T-helper 2 cell treated with Interferon-gamma antibody and Interleukin-4, amounts not matched to agents 5 μg/mL and 100 μg/mL, for 36 hours (primary cell): ENCODE data around the gene MXI1.
"Not testable (repeated sequence)": the region's sequence is repeated elsewhere in the genome, so short reads cannot be mapped to it uniquely, and the experiment has no call there.

Experiments used
- DNase-seq: peaks from one replicate; pipeline ENCODE4 v3.0.0; 2021; ENCODE audit warnings: low spot score
- H3K27ac Mint-ChIP-seq: one replicate; pipeline ENCODE4 v1.8.0; 2021; ENCODE audit warnings: mild to moderate bottlenecking, mixed read lengths
- H3K27me3 Mint-ChIP-seq: one replicate; pipeline ENCODE4 v1.8.0; 2021; ENCODE audit warnings: low read depth, mixed read lengths
- H3K36me3 Mint-ChIP-seq: one replicate; pipeline ENCODE4 v1.8.0; 2021; ENCODE audit warnings: low read depth, mixed read lengths
- H3K4me1 Mint-ChIP-seq: one replicate; pipeline ENCODE4 v1.8.0; 2021; ENCODE audit warnings: low read depth, mixed read lengths
- H3K4me3 Mint-ChIP-seq: one replicate; pipeline ENCODE4 v1.8.0; 2022; ENCODE audit warnings: mild to moderate bottlenecking, moderate library complexity, mixed read lengths
- H3K9me3 Mint-ChIP-seq: one replicate; pipeline ENCODE4 v1.8.0; 2021; ENCODE audit warnings: mixed read lengths

The MXI1 gene

GRCh38 chr10:110225756-110226542 lies 18.5 kb downstream of the MXI1 start:
- H3K36me3 Mint-ChIP-seq = peaks cover 10% of the 10 kb centered on the region
- H3K27ac Mint-ChIP-seq = peak overlapping the region; percentile 95
- DNase-seq = peak; percentile 83
- H3K27me3 Mint-ChIP-seq = peaks cover 18% of the 10 kb centered on the region
- peaks cover 34% of the 10 kb centered on the region for H3K4me1 Mint-ChIP-seq
- H3K9me3 Mint-ChIP-seq = no peaks in the 10 kb centered on the region
- H3K4me3 Mint-ChIP-seq = peak overlapping the region; percentile 95

- peaks cover 30% of the 10 kb centered on the region for H3K4me1 Mint-ChIP-seq
- DNase-seq = peak; percentile 73
- H3K9me3 Mint-ChIP-seq = no peaks in the 10 kb centered on the region
- H3K4me3 Mint-ChIP-seq = peak overlapping the region; percentile 95
- H3K27ac Mint-ChIP-seq = peak overlapping the region; percentile 95
- H3K36me3 Mint-ChIP-seq = peaks cover 10% of the 10 kb centered on the region
- H3K27me3 Mint-ChIP-seq = peaks cover 18% of the 10 kb centered on the region
These were observed 19.1 kb downstream of the MXI1 start for GRCh38 chr10:110226543-110226925.

- peak overlapping the region; percentile 95 for H3K27ac Mint-ChIP-seq
- no peaks in the 10 kb centered on the region for H3K9me3 Mint-ChIP-seq
- DNase-seq = peak; percentile 39
- peaks cover 22% of the 10 kb centered on the region for H3K27me3 Mint-ChIP-seq
- peaks cover 25% of the 10 kb centered on the region for H3K4me1 Mint-ChIP-seq
- H3K36me3 Mint-ChIP-seq = peaks cover 12% of the 10 kb centered on the region
- H3K4me3 Mint-ChIP-seq = peak overlapping the region; percentile 95
These were observed 19.7 kb downstream of the MXI1 start for GRCh38 chr10:110226926-110227641.

GRCh38 chr10:110228066-110228465 lies 20.7 kb downstream of the MXI1 start:
- Mint-ChIP-seq H3K27me3 (peaks cover 29% of the 10 kb centered on the region), H3K9me3 (no peaks in the 10 kb centered on the region), H3K27ac (no peak overlapping the region), H3K4me1 (peaks cover 18% of the 10 kb centered on the region), H3K4me3 (peak overlapping the region; percentile 95), H3K36me3 (peaks cover 12% of the 10 kb centered on the region)
- DNase-seq = no peak

- peaks cover 32% of the 10 kb centered on the region for H3K27me3 Mint-ChIP-seq
- peaks cover 13% of the 10 kb centered on the region for H3K36me3 Mint-ChIP-seq
- peaks cover 16% of the 10 kb centered on the region for H3K4me1 Mint-ChIP-seq
- no peak overlapping the region for H3K27ac Mint-ChIP-seq
- no peaks in the 10 kb centered on the region for H3K9me3 Mint-ChIP-seq
- H3K4me3 Mint-ChIP-seq = no peak overlapping the region
- DNase-seq = no peak
These were observed 21.8 kb downstream of the MXI1 start for GRCh38 chr10:110229155-110229554.

- H3K27me3 Mint-ChIP-seq = peaks cover 38% of the 10 kb centered on the region
- H3K27ac Mint-ChIP-seq = no peak overlapping the region
- no peaks in the 10 kb centered on the region for H3K9me3 Mint-ChIP-seq
- H3K36me3 Mint-ChIP-seq = peaks cover 4% of the 10 kb centered on the region
- H3K4me1 Mint-ChIP-seq = no peaks in the 10 kb centered on the region
- no peak overlapping the region for H3K4me3 Mint-ChIP-seq
- DNase-seq = no peak
These were observed 26.4 kb downstream of the MXI1 start for GRCh38 chr10:110233846-110234245.

GRCh38 chr10:110237894-110238480 lies 30.6 kb downstream of the MXI1 start:
- H3K4me1 Mint-ChIP-seq = peaks cover 12% of the 10 kb centered on the region
- H3K36me3 Mint-ChIP-seq = peaks cover 4% of the 10 kb centered on the region
- no peak overlapping the region for H3K27ac Mint-ChIP-seq
- peaks cover 59% of the 10 kb centered on the region for H3K27me3 Mint-ChIP-seq
- no peaks in the 10 kb centered on the region for H3K9me3 Mint-ChIP-seq
- DNase-seq = no peak
- H3K4me3 Mint-ChIP-seq = no peak overlapping the region

GRCh38 chr10:110239892-110240291 lies 32.5 kb downstream of the MXI1 start:
- no peak overlapping the region for H3K4me3 Mint-ChIP-seq
- peaks cover 12% of the 10 kb centered on the region for H3K4me1 Mint-ChIP-seq
- H3K27me3 Mint-ChIP-seq = peaks cover 53% of the 10 kb centered on the region

GRCh38 chr10:110241407-110241806 lies 34.0 kb downstream of the MXI1 start:
- no peak overlapping the region for H3K27ac Mint-ChIP-seq
- no peak overlapping the region for H3K4me3 Mint-ChIP-seq
- H3K27me3 Mint-ChIP-seq = peaks cover 61% of the 10 kb centered on the region

More at GRCh38 chr10:110239892-110240291, 32.5 kb downstream of the MXI1 start:
- no peak for DNase-seq
- Mint-ChIP-seq H3K9me3 (no peaks in the 10 kb centered on the region), H3K27ac (no peak overlapping the region), H3K36me3 (peaks cover 3% of the 10 kb centered on the region)

GRCh38 chr10:110241841-110242240 lies 34.4 kb downstream of the MXI1 start:
- Mint-ChIP-seq H3K27ac (no peak overlapping the region), H3K27me3 (peaks cover 65% of the 10 kb centered on the region), H3K4me3 (no peak overlapping the region)

More at GRCh38 chr10:110241407-110241806, 34.0 kb downstream of the MXI1 start:
- no peak for DNase-seq
- peaks cover 6% of the 10 kb centered on the region for H3K36me3 Mint-ChIP-seq
- no peaks in the 10 kb centered on the region for H3K9me3 Mint-ChIP-seq
- H3K4me1 Mint-ChIP-seq = peaks cover 12% of the 10 kb centered on the region

GRCh38 chr10:110242511-110242910 lies 35.1 kb downstream of the MXI1 start:
- no peak overlapping the region for H3K4me3 Mint-ChIP-seq
- H3K27me3 Mint-ChIP-seq = peaks cover 64% of the 10 kb centered on the region
- no peaks in the 10 kb centered on the region for H3K9me3 Mint-ChIP-seq
- no peak overlapping the region for H3K27ac Mint-ChIP-seq
- peaks cover 12% of the 10 kb centered on the region for H3K4me1 Mint-ChIP-seq
- H3K36me3 Mint-ChIP-seq = peaks cover 6% of the 10 kb centered on the region
- DNase-seq = no peak

More at GRCh38 chr10:110241841-110242240, 34.4 kb downstream of the MXI1 start:
- H3K36me3 Mint-ChIP-seq = peaks cover 6% of the 10 kb centered on the region
- peaks cover 12% of the 10 kb centered on the region for H3K4me1 Mint-ChIP-seq
- no peak for DNase-seq
- H3K9me3 Mint-ChIP-seq = no peaks in the 10 kb centered on the region

- Mint-ChIP-seq H3K36me3 (peaks cover 5% of the 10 kb centered on the region), H3K27me3 (peaks cover 61% of the 10 kb centered on the region), H3K4me1 (peaks cover 17% of the 10 kb centered on the region), H3K4me3 (no peak overlapping the region), H3K9me3 (no peaks in the 10 kb centered on the region), H3K27ac (no peak overlapping the region)
- no peak for DNase-seq
These were observed 37.1 kb downstream of the MXI1 start for GRCh38 chr10:110244550-110244949.

- H3K4me1 Mint-ChIP-seq = peaks cover 21% of the 10 kb centered on the region
- not testable (repeated sequence) for DNase-seq, H3K4me3 Mint-ChIP-seq, H3K27ac Mint-ChIP-seq, H3K36me3 Mint-ChIP-seq, H3K9me3 Mint-ChIP-seq
- H3K27me3 Mint-ChIP-seq = peaks cover 50% of the 10 kb centered on the region
These were observed 40.4 kb downstream of the MXI1 start for GRCh38 chr10:110247833-110248232.

GRCh38 chr10:110249489-110249888 lies 42.1 kb downstream of the MXI1 start:
- DNase-seq, H3K27ac Mint-ChIP-seq, H3K9me3 Mint-ChIP-seq, H3K4me3 Mint-ChIP-seq: not testable (repeated sequence)
- peaks cover 11% of the 10 kb centered on the region for H3K36me3 Mint-ChIP-seq
- H3K4me1 Mint-ChIP-seq = peaks cover 26% of the 10 kb centered on the region
- H3K27me3 Mint-ChIP-seq = peaks cover 63% of the 10 kb centered on the region
